ENCODE measurements around the gene FIG4.
"Not testable (repeated sequence)": the region's sequence is repeated elsewhere in the genome, so short reads cannot be mapped to it uniquely, and the experiment has no call there.

DNA sequence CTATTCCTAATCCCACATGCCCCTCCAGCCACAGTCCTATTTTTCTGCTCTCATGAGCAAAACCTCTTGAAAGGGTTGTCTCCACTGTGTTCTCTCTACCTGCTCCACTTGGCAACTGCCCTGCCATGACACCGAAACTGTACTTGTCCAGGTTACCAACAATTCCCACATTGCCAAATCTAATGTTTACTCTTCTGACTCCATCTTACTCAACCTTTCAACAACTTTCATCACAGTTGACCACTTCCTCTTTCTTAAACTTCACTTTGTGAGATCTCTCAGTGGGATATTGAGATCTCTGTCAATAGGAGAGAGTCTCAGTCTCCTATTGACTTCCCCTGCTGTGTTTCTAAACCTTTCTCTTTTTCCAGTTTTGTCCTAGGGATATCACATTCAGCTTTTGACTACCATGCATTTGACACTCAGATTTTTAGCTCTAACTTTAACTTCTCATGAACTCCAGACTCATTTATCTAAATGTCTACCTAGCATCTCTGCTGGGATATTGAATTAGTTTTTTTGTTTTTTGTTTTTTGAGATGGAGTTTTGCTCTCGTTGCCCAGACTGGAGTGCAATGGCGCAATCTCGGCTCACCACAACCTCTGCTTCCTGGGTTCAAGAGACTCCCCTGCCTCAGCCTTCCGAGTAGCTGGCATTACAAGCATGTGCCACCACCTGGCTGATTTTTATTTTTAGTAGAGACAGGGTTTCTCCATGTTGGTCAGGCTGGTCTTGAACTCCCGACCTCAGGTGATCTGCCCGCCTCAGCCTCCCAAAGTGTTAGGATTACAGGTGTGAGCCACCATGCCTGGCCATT, 81.1 kb downstream of the FIG4 start:
- not testable (repeated sequence) for TF ChIP-seq CTCF (conservative IDR thresholded peaks at IDR 0.05; ENCODE audit: low read depth, low read length); FOS (IDR thresholded peaks at IDR 0.05; ENCODE audit: low read depth, low read length); POLR2A (IDR thresholded peaks at IDR 0.05; ENCODE audit: low read depth, low read length); MXI1 (IDR thresholded peaks at IDR 0.05; ENCODE audit: borderline replicate concordance, low read depth, low read length)
- TF ChIP-seq, protein P1, sequence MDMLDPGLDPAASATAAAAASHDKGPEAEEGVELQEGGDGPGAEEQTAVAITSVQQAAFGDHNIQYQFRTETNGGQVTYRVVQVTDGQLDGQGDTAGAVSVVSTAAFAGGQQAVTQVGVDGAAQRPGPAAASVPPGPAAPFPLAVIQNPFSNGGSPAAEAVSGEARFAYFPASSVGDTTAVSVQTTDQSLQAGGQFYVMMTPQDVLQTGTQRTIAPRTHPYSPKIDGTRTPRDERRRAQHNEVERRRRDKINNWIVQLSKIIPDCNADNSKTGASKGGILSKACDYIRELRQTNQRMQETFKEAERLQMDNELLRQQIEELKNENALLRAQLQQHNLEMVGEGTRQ (IDR thresholded peaks at IDR 0.05; ENCODE audit: low read depth, low read length) = not testable (repeated sequence)
